Measurements from ENCODE around the gene CCER1.
"Not testable (repeated sequence)": the region's sequence is repeated elsewhere in the genome, so short reads cannot be mapped to it uniquely, and the experiment has no call there.

Gene CCER1

GRCh38 chr12:90954921-90955320, at the start of gene CCER1:
Gene CCER1, minus strand, starts transcription at chr12:90955176. Its CDS starts 434 bp downstream, at chr12:90954742.
- DNase-seq = no peak

GRCh38 chr12:91003737-91004136, 48.8 kb upstream of the CCER1 start:
- no peak for DNase-seq

DNA sequence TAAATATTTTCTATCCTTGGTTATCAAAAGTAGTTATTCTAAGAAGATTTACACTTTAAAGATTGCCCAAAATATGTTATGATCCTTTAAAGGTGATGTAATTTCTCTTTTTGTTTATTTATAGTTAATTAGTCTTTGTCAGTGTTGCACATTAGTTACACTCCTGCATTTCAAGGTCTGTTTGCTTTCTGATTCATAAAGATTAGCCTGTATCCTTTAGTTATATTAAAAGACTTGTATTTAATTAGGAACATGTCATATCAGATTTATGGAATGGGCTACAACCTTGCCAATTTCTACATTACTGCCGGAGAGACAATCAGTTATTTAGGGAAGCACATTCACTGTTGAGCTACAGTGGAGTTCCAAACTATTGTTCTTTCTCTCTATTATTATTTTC, 46.3 kb upstream of the CCER1 start:
- no peak for DNase-seq

DNA sequence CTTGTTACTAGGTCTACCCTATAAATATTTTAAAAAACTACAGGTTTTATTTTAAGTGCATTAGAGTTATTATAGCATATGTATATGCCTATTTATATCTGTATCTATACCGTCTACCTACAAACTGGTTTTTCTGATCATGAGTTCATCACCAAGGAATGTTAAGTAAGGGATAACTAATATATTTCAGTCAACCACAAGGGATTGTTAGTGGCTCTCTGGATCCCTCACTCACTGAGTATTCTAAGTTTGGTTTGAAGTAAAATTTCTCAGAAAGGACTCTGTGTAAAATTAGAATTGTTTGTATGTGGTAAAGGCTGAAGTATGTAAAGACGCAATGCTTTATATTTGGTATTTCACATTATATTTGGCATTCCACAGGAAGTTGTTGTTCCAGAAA, 45.0 kb upstream of the CCER1 start:
- no peak for DNase-seq

GRCh38 chr12:90999527-90999926, 44.6 kb upstream of the CCER1 start:
- no peak for DNase-seq

GRCh38 chr12:90995010-90995409, 40.0 kb upstream of the CCER1 start:
- DNase-seq = no peak

GRCh38 chr12:90991952-90992465, 37.0 kb upstream of the CCER1 start:
- no peak for DNase-seq

DNA sequence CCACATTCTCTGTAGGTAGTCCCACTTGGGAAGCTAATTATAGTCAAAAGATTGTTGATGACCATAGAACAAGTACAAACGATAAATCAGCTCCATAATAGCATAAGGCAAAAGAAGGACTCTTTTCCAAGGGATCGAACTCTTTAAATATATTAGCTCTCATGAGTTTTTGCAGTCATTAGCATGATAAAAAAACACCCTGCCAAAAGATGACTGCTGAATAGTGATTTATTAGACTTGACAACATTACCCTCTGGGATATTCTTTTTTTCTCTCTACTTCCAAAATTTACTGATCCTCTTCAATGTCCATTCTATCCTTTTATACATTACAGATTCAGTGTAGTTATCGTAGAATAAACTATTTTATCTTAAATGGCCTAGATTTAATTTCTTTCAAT, 35.6 kb upstream of the CCER1 start:
- no peak for DNase-seq

GRCh38 chr12:90989686-90990111, 34.7 kb upstream of the CCER1 start:
- DNase-seq = no peak

- peak in 1 of 2 experiments; percentile 33 for DNase-seq
Observed at GRCh38 chr12:90987520-90987919, 32.5 kb upstream of the CCER1 start.

GRCh38 chr12:90987101-90987500, 32.1 kb upstream of the CCER1 start:
- no peak for DNase-seq

DNA sequence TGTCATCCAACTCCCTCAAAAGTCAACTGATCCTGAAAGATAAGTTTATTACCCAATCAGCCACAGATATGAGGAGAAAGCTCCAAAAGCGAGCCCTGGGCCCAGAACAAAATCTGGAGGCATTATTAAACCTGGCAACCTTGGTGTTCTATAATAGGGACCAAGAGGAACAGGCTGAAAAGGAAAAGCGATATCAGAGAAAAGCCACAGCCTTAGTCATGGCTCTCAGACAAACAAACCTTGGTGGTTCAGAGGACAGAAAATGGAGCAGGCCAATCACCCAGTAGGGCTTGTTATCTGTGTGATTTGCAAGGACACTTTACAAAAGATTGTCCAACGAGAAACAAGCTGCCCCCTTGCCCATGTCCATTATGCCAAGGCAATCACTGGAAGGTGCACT, 30.4 kb upstream of the CCER1 start:
- DNase-seq = not testable (repeated sequence)

DNA sequence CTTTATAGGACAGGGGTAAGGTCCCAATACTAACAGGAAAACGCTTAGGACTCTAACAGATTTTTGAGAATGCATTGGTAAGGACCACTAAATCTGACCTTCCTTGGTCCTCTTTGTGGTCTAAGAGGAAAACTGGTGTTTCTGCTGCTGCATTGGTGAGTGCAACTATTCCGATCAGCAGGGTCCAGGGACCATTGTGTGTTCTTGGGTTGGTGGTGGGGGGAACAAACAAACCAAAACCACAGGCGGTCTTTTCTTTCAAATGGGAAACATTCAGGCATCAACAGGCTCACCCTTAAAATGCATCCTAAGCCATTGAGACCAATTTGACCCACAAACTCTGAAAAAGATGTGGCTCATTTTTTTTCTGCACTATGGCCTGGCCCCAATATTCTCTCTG, 29.1 kb upstream of the CCER1 start:
- no peak for DNase-seq

DNA sequence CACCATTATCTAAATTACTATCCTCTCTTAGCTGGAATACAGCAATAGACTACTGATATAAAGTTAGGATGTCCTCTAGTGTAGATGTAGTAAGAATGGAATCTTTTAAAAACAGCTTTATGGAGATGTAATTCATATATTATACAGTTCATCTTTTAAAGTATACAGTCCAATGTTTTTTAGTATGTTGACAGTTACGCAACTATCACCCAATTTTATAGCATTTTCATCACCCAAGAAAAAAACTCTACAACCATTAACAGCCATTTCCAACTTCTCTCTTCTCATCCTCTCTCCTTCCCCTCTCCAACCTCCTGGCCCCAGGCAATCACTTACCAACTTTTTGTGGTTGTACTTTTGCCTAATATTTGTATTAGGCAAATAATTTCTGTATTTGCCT, 27.2 kb upstream of the CCER1 start:
- DNase-seq = no peak

DNA sequence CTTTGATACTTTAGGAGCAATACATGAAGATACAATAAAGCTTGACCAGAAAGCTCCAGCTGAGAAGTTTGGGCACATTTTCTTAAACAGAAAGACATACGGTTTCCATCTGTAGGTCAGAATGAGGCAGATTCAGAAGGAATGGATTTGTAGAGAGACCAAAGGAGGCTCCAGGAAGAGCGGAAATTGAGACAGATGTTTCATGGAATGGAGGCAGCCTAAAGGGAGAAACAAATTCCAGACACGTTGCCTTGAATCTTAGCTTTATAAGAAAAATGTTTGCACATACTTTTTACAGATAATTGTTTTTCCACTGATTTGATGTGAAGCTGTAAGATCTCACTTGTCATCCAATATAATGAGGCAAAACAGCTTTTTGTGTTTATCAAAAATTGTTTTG, 25.0 kb upstream of the CCER1 start:
- DNase-seq = no peak

- DNase-seq = no peak
Observed at GRCh38 chr12:90979019-90979418, 24.0 kb upstream of the CCER1 start.

- peak; percentile 72 to 76 for DNase-seq
Observed at GRCh38 chr12:90978117-90978770, 23.3 kb upstream of the CCER1 start.

DNA sequence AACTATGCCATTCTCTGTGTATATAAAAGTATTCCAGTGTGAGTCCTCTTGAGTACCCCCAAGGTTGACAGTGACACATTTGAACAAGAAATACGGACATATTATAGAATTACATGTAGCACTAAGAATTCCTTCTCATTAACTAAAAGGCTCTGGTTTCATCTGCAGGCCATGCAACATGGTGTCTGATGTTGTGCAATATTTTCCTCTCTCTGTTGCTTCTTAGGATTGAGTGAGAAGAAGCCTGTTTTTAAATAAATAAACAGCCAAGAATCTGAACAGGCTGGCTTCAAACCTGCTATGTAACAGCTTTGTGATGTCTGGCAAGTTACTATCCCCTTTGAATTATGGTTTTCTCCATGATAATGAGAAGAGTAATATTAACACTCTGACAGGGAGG, 22.2 kb upstream of the CCER1 start:
- DNase-seq = no peak

DNA sequence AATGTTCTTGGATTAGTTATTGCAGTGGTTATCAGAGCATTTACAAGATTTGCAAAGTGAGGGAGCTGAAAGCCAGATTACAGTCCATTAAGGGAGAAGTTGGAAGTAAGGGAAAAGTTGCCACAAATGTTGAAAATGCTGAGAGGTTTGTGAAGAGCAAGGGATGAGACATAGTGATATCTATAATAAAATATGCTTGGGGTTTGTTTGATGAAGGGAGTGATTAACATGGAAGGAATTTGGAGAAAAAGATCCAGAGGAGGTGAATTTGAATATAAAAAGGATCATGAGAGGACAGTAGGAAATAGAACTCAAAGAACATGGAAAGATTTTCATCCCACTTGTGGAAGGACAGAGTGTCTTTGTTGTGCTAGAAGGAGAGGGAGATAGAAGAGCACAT, 19.3 kb upstream of the CCER1 start:
- no peak for DNase-seq

GRCh38 chr12:90972226-90972625, 17.2 kb upstream of the CCER1 start:
- no peak for DNase-seq

DNA sequence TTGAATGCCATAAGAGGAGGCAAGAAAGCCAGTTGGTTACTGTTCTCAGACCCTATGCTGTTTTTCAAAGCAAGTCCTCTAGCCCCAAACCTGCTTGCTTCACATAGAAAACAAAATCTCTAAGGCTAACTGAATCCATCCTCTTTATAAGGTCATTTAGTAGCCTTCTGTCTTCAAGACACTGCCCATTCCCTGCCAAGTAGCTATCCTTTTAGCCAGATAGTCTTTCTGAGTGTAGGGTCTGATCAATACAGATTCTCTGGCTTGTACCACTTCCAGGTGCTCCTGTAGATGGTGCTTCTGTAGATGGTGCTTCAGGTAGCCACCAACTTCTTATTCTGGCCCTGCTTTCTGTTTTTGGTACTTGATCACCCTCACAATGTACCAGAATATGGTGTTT, 15.9 kb upstream of the CCER1 start:
- DNase-seq = no peak

DNA sequence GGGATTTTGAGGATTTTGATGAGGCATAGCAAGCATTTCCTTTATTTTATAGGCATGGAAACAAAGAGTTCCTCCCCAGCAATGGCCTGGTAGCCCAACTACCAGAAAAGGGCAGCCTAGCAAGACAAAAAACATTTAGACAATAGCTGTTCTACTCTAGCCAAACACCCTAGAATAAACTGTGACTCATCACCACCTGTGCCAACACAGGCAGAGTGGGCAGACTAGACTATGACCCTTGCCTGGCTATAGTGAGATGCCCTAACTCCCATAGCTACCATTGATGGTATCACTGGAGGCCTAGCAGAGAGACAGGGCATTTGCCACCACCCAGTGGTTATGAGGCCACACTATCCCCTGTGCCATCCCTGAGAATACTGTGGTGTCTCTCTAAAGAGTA, 15.5 kb upstream of the CCER1 start:
- DNase-seq = no peak

DNA sequence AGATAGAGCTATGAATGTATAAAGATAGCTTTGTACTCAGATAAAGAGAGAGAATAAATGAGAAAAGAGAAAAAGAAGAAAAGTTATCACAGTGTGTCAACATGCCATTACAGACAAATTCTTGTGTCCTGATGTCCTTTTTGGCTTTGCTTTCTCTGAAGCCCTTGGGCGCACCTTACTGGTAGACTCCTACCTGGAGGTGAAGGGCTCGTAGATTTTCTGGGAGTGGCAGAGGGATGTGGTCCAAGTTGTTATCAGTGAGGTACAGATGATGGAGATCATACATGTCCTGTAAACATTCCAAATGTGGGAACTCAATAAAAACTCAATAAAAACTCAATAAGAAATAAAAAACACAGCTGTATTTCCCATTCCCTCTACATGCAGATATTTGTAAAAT, 14.9 kb upstream of the CCER1 start:
- DNase-seq = no peak

DNA sequence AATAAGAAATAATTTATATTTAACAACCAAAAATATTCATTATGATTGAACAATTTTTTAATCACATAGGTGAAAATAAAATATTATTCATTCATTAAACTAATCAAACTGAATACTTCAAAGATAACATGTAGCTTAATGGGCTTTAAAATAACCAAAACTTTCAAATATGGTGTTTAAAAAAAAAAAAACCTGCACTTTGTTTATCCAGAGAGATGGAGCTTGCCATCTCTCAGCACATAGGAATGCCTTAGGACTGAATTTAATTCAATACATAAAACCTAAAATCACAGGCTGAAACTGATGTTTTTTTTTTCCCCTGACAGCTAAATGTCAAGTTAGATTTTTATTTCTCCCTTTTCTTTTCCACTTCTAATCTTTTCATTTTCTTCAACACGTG, 14.4 kb upstream of the CCER1 start:
- DNase-seq = no peak

- DNase-seq = no peak
Observed at GRCh38 chr12:90965204-90965603, 10.2 kb upstream of the CCER1 start.
